ENCODE data around the gene TRMT44. TPM values are rescaled to one million over a fixed set of nuclear protein-coding genes. Genes with fewer than 3 reads are reported as not detected.

Gene TRMT44
- total and polyA plus RNA-seq, 12 donors: 4.5 to 10.2 (median 7.9) TPM

DNA sequence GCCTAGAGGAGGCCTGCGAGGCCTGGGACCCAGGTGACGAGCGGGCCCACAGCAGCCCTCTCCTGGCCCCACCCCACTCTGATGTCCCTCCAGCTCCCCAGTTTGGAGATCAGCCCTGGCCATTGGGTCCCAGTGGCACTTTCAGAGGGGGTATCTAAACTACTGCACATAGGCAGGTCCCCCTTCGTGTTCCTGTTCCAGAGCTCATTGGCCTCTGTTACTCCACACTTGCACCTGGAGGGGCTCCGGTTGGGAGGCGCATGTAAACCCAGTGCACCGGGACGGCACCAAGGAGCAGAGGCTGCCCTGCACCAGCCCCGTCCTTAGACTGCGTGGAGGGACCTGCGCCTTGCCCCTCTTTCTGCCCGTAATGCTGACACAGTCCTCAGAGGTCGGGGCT, 34.3 kb downstream of the TRMT44 start:
- H3K36me3 ChIP-seq: peaks cover 0 to 53% (median 0%) of the 10 kb centered on the region in 9 donors
- WGBS, 2 donors: 95 to 97% methylated on average over 13 of the region's 13 CpGs
- intact Hi-C loops (cut with DNase I): loop anchor here in 2 of 10 donors (5.0 kb wide), 2 partner anchors 117 to 122 kb away; partner anchors contain the start of gene CPZ (in 1 of the 2)
- DNase-seq (no peak), ATAC-seq (no peak)
- TF ChIP-seq, protein P1, sequence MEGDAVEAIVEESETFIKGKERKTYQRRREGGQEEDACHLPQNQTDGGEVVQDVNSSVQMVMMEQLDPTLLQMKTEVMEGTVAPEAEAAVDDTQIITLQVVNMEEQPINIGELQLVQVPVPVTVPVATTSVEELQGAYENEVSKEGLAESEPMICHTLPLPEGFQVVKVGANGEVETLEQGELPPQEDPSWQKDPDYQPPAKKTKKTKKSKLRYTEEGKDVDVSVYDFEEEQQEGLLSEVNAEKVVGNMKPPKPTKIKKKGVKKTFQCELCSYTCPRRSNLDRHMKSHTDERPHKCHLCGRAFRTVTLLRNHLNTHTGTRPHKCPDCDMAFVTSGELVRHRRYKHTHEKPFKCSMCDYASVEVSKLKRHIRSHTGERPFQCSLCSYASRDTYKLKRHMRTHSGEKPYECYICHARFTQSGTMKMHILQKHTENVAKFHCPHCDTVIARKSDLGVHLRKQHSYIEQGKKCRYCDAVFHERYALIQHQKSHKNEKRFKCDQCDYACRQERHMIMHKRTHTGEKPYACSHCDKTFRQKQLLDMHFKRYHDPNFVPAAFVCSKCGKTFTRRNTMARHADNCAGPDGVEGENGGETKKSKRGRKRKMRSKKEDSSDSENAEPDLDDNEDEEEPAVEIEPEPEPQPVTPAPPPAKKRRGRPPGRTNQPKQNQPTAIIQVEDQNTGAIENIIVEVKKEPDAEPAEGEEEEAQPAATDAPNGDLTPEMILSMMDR (IDR thresholded peaks at IDR 0.05): no peak
- H3K27ac ChIP-seq: no peak overlapping the region
- H3K4me3 ChIP-seq: no peak overlapping the region
- H3K4me1 ChIP-seq: peaks cover 0 to 23% (median 15%) of the 10 kb centered on the region in 9 donors
- H3K27me3 ChIP-seq: no peaks in the 10 kb centered on the region
- no peaks in the 10 kb centered on the region for H3K9me3 ChIP-seq

DNA sequence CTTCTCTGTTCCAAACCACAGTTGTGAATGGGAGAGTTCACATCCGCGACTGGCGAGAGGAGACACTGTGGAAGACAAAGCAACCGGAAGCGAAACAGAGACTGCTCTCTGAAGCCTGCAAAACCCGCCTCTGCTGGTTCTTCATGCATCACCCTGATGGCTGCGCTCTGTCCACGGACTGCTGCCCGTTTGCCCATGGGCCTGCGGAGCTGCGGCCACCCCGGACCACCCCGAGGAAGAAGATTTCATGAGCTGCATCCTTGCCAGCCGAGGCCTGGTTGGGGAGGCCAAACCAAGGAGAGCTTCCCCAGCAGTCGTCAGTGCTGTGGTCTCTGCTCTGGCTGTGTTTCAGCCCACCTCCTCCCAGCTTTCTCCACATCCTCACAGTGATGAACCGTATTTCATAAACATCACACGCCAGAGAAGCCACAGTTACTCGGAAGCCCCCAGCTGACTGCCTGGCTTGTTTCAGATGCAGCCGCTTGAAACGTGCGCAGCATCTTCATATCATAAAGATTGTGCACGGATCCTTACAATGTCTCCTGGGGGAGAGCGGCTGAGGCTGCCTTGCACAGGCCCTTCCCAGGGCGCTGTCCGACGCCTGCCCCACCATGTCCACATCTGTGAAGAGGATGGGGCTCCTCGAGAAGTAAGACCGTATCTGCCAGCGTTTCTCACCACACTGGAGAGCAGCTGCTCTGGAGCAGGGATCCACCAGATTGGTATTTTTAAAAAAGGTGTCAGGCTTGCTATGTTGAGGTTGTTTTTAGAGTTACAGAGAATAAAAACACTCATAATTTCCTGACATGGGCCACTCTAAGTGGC, 35.4 kb downstream of the TRMT44 start:
- intact Hi-C loops (cut with DNase I): no loop called here
- H3K27me3 ChIP-seq: no peaks in the 10 kb centered on the region
- H3K27ac ChIP-seq: no peak overlapping the region
- no peaks in the 10 kb centered on the region for H3K9me3 ChIP-seq
- TF ChIP-seq, protein P1 (IDR thresholded peaks at IDR 0.05): no peak
- WGBS, 2 donors: 91 to 94% methylated on average over 29 of the region's 29 CpGs
- peaks cover 0 to 45% (median 0%) of the 10 kb centered on the region in 9 donors for H3K36me3 ChIP-seq
- no peak overlapping the region for H3K4me3 ChIP-seq
- peaks cover 0 to 23% (median 15%) of the 10 kb centered on the region in 9 donors for H3K4me1 ChIP-seq
- DNase-seq: no peak
- ATAC-seq: no peak

DNA sequence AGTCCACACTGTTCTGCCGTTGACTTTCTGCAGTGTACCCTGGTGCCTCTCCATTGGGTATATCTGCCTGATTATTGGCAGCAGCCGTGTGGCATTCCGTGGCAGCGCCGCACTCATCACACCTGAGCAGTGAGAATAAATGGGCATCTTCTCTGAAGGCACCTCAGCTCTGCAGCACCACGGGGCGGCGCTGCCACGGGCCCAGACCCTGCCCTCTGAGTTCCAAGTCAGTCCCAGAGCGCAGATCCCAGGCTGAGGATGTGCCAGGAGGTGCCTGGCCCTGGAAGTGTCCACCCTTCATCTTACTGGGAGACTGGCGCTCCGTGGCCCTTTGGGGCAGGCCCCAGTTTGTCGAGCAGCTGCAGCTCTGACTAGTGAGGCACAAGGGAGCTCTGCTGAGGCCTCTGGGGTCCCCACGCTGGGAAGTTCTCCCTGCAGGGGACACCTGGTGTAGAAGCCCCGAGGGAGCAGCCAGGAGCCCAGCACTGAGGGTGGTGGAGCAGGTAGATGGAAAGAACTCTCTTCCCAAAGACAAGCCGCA, 36.6 kb downstream of the TRMT44 start:
- no peaks in the 10 kb centered on the region for H3K27me3 ChIP-seq
- WGBS, 2 donors: 93 to 95% methylated on average over 16 of the region's 16 CpGs
- TF ChIP-seq, protein P1 (IDR thresholded peaks at IDR 0.05): no peak
- no peak overlapping the region for H3K27ac ChIP-seq
- intact Hi-C loops (cut with DNase I): no loop called here
- ATAC-seq: no peak
- DNase-seq: no peak
- H3K36me3 ChIP-seq: peaks cover 0 to 37% (median 0%) of the 10 kb centered on the region in 9 donors
- H3K4me3 ChIP-seq: no peak overlapping the region
- peaks cover 0 to 21% (median 14%) of the 10 kb centered on the region in 9 donors for H3K4me1 ChIP-seq
- H3K9me3 ChIP-seq: no peaks in the 10 kb centered on the region

DNA sequence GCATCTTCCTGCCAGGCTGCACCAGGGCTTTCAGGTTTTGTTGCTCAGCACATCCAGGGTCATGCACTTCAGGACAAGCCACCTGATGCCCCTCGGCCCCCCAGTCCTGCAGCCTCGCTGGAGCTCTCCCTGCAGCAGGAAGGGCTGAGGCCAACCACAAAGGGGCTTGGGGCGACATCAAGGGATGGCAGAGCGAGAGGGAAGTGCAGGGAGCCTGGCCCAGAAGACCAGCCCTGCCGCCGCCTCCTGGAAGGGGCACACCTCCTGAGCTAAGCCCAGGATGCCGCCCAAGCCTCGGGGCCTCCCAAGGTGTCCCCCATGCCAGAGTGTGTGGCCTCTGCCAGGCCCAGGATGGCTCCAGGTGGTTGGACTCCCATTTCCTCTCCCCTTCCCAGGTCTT, 37.1 kb downstream of the TRMT44 start:
- no peaks in the 10 kb centered on the region for H3K27me3 ChIP-seq
- TF ChIP-seq, protein P1 (IDR thresholded peaks at IDR 0.05): no peak
- H3K9me3 ChIP-seq: no peaks in the 10 kb centered on the region
- H3K4me3 ChIP-seq: no peak overlapping the region
- DNase-seq (no peak), ATAC-seq (peak in 1 of 8 donors; percentile 28)
- no peak overlapping the region for H3K27ac ChIP-seq
- 95 to 98% methylated on average over 8 of the region's 8 CpGs for WGBS, 2 donors
- intact Hi-C loops (cut with DNase I): no loop called here
- peaks cover 0 to 16% (median 9%) of the 10 kb centered on the region in 9 donors for H3K4me1 ChIP-seq
- H3K36me3 ChIP-seq: peaks cover 0 to 37% (median 0%) of the 10 kb centered on the region in 9 donors
